Left lobe of liver (tissue), 2 donors: ENCODE results near the gene ELOVL3. TPM values are rescaled to one million over a fixed set of nuclear protein-coding genes. Genes with fewer than 3 reads are reported as not detected.
A peak's percentile ranks its signal among the peaks of the same experiment; 100 is the strongest.

Experiments
- ATAC-seq: fragments of 200-7000 bp; cut with Tn5 transposase; one replicate; pipeline ENCODE4 v1.9.1; 2020; ENCODE audit warnings: mild to moderate bottlenecking, moderate library complexity
- DNase-seq: peaks from one replicate; pipeline ENCODE4 v3.0.0-alpha.2; 2020; ENCODE audit warnings: low spot score
- total RNA-seq: library from RNA; stranded (reverse); gene quantifications from one replicate; pipeline ENCODE4 v1.2.1, GENCODE V29; 2021
- donor health status: DM: no; HTN: no; CAD: no; lungs with moderate emphysema.
- donor health status: DM: no; HTN: yes; CAD: no.

The ELOVL3 gene
- total RNA-seq, 1 donor from 2014 or later: not detected

DNA sequence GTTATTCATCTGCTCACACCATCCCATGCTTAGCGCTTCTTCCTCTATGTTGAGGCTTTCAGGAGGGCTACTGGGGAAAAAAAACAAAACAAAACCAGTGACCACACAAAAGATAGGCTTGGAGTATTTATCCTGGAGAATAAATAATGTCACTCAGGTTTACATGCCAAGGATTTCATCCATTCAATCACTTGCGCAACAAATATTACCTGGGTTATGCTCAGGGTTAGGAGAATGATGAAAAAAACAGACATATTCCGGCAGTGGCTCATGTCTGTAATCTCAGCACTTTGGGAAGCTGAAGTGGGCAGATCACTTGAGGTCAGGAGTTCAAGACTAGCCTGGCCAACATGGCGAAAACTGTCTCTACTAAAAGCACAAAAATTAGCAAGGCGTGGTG, 3.3 kb upstream of the ELOVL3 start:
- ATAC-seq (no peak), DNase-seq (no peak)

DNA sequence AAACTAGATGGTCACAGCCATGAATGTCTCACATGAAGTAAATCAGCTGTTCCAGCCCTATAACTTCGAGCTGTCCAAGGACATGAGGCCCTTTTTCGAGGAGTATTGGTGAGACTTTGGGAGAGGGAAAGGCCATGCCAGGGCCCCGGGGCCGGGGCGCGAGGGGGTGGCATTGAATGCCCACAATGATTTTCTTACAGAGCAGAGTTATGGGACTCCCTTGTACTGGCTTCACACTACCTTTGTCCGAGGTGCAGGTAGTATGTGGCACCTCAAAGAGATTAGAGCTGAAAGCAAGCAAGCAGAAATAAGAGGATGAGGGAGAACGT, 407 bp downstream of the ELOVL3 start:
- DNase-seq: no peak
- no peak for ATAC-seq

DNA sequence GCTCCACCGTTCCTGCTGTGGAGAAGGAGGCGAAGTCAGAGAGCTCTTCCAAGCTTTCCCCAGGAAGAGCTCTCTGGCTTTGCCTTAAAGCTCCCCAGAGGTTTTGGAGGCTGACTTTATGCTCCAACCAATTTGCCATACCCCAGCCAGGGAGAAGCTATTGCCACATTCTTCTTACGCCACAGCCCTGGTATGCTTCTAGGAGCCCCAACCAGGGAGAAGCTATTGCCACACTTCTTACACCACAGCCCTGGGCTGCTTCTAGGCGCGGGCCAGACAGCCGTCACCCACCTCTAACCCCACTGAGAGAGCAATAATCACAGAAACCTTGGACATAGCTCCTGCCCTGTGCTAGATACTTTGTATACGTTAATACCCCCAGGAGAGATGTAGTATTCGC, 951 bp downstream of the ELOVL3 start:
- ATAC-seq: no peak
- DNase-seq: no peak

DNA sequence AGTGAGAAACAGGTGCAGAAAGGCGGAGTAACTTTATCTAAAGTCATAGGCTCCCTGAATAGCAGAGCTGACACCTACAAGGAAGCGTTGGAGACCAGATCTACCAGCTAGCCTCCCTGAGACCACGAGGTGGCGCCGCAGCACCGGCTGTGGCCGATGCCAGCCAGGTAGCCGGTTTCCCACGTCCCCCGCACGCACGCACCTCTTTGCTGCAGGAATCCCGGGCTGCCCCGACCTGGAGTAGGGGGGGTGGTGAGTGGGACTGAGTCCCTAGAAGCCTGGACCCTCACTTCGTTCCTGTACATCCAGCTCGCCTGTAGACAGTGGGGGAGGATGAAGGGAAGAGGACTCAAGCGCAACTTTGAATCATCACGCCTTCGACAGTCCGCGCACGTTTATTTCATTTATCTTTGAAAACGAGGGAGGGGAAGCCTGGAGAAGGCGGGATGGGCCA, 3.7 kb downstream of the ELOVL3 start:
- peak; percentile 81 for ATAC-seq
- peak; percentile 85 for DNase-seq

DNA sequence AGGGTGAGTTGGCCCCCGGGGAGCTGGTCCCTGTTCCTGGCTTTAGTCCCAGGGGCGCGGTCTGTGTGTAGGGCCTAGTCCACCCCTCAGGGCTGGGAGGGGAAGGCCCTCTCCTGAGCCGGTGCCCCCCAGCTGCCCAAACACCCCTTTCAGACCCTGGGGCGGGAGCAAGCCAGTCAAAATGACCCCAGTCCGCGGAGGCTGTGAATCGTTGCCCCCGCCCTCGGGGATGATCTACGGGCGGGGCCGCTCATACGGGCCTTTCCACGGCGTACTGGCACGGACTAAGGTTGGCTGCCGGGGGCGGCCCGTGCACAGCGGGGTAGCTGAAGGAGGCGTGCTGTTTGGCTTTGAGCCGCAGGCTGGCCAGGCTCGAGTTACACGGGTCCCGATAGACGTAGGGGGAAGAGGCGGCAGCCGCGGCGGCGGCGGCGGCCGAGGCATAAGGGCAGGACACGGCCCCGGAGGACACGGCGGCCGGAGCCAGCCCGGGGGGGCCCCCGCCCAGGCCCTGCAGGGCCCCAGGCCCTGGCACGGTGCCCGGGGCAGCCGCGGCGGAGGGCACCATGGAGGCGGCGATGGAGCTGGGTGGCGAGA, 4.3 kb downstream of the ELOVL3 start:
- no peak for DNase-seq
- ATAC-seq: peak; percentile 15

DNA sequence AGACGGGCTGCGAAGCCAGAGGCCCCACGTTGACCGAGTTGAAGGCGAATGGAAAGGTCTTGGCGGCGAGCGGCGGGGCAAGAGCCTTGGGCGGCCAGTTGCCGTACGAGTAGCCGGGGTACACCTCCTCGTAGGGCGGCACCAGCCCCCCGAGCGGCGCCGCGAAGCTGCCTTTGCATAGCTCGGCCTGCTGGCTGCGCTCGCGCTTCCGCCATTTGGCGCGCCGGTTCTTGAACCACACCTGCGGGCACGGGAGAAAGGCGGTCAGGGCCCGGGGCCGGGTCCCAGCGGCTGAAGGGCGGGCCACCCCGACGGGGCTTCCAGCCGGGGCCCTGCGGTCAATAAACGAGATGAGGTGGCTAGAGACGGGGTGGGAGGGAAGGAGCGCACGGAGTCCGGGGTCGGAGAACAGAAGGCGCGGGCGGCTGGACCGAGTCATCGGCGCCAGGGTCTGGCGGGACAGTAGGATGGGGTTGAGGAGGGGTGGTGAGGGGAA, 4.8 kb downstream of the ELOVL3 start:
- no peak for ATAC-seq
- no peak for DNase-seq

DNA sequence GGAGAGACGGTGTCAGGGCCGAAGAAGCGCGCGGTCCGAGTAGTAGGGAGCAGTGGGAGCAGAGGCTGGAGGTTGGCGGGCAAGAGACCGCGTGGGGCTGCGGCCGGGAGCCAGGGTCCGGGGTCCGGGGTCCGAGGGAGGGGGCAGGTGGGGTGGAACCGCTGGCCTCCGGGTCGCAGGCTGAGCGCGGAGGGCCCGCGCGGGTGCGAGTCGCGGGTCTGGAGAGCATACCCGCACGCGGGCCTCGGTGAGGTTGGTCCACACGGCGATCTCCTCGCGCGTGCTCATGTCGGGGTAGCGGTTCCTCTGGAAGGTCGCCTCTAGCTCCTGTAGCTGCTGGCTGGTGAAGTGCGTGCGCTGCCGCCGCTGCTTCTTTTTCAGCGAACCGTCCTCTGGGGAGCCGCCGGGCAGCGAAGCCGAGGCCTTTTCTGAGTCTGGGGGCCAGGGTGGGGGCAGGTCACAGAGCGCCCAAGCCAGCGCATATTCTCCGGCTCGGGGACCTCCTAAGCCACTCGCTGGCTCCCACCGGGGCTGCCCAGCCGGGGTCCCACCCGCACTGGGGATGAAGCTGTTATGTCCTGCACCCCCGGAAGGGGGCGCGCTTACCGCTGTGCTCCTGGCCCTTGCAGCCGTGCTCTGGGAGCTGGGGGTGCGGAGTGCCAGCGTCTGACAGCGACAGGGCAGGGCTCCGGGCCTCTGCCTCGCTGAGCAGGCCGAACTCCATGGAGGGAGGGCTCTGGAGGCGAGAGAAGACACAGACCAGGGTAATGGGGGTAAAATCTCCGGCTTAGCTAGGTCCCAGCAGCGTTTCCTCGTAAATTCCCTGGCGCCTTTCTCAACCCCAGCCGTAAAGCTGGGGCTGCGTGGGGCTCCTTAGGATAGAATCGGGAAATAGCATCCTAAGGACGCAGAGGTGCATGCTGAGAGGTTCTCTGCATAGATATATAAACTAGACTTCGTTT, 5.5 kb downstream of the ELOVL3 start:
- ATAC-seq (peak; percentile 87), DNase-seq (peak; percentile 69)

DNA sequence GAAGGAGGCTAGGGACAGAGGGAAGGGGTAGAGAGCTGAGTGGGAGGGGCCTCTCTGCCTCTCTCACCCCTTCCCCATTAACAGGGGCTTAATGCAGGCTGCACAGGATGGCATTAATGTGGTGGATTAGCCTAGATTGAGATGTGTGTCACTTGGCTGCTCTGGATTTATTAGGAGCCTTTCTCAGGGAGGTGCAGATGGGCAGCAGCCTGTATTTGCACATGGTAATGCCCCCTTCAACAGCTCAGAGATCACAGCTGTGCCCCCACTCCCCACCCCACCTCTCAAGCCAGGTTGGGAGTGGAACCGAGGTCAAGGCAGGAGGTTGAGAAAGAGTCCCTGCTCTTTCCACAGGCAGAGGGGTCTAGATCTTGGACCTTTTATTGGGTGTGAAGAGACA, 7.9 kb downstream of the ELOVL3 start:
- ATAC-seq (no peak), DNase-seq (no peak)

DNA sequence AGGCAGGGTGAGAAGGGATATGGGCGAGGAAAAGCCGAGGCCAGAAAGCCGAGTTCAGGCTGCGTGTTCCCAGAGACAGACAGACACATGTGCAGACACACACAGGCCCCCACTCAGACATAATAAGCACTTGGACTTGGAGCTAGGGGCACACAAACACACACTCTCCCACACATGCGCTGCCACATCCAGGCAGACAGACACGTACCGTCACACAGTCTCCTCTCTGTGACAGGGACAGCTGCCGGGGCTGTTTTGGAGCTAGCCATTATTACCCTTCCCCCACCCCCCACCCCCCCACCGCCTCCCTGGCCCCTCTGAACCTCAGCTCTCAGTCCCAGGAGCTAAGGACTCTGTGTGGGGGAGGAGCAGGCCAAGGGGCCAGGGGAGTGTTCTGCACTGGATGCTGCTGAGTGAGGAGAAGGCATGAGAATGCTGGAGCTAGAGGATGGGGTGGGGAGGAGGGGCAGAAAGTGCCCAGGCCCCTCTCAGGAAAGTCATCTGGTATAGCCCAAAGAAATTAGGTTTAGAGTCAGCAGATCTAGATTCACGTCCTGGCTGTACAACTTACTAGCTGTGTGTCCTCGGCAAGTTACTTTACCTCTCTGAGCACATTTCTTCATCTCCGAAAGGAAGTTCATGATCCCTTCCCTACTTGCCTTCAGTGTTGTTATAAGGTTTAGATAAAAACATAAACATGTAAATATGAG, 8.9 kb downstream of the ELOVL3 start:
- ATAC-seq: no peak
- DNase-seq: no peak

DNA sequence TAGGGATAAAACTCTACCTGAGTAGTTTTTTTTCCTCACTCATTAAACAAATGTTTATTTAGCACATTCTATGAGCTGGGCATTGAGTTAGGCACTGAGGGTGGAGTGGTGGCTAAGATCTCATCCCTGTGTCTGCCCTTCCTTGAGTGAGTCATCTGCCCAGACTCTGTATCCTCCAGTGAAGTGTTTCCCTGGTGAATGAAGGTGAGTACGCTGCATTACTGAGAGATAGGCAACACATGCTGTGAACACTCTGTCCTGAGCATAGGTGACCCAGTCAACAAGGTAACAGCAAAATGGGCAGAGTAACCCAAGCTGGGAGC, 9.5 kb downstream of the ELOVL3 start:
- no peak for ATAC-seq
- no peak for DNase-seq

DNA sequence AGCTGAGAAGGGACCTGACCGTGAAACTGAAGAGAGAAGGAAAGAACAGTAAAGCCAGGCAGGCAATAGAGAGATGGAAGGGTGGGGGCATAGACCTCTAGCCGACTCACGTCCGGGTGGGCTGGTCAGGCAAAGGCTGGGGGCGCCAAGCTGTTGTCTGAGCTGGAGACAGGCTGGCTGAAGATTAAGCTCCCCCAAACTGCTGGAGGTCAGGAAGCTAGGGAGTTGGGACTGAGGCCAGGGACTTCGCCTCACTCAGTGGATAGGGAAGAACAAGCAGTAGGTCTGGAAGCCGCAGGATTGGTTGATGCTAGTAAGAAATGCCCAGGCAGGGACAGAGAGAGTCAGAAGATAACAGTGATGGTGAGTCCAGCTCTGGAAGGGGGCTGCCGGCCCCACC, 9.9 kb downstream of the ELOVL3 start:
- ATAC-seq (no peak), DNase-seq (no peak)

DNA sequence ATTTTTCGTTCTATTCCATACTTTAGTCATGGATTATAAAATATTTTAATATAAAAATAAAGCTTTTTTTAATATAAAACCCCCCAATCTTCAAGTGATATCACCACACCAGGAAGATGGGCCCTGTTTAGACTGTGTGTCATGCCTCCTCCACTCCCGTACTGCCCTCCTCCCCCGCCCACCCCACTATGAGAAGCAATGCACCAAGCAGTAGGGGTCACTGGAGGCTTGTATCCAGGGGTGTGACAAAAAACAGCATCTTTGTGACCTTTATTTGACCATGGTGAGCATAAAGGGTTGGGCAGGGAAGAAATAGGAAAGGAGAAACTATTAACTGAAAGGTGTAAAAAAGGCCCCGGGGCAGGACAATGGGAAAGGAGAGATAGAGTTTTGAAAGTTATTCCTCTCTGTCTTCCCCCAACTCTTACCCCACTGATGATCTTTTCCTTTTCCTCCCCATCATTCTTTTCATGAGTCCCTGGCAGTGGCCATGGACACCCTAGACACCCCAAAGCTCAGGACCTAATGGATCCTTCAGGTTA, 11.7 kb downstream of the ELOVL3 start:
- DNase-seq: no peak
- ATAC-seq: no peak

DNA sequence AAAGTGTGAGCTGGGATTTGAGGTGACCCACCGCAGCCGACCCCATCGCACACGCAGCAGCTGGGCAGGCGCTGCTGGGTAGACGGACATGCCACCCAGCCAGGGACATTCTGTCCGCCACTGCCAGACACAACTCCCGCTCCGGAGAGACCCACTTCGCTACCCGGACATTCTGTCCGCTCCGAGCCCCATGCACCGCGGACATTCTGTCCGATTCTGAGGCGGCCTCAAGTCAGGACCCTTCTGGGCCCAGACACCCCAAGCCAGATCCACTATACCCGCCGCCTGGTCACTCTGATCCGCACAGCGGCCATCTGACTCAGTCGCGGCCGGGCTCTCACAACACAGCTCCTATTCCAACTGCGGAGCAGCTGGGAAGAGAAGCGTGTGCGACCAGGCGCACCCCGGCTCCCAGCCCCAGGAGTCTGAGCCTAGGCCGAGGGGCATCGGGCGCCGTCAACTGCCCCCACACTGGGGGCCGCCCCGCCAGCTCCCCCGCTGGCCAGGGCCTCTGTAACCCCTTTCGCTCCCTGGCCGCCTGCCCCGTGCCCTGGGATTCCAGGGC, 14.4 kb downstream of the ELOVL3 start:
- ATAC-seq (no peak), DNase-seq (no peak)

DNA sequence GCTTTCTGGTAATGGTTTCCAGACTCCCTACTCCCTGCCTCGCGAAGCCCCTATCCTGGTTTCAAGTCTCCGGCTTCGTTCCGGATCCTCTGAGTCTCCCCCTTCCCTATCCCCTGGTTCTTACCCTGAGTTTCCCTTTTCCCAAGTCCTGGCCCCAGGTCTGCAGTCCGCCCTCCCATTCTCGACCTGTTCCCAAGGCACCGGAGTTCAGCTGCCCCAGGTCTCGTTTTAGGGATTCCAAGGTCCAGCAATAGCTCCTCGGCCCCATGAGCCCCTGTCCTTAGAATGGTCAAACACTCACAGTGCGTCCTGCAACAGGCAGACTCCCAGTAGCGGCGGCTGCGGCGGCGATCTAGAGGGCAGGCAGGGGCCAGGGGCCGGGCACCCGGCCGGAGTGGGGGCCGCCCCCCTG, 14.9 kb downstream of the ELOVL3 start:
- no peak for DNase-seq
- ATAC-seq: no peak

DNA sequence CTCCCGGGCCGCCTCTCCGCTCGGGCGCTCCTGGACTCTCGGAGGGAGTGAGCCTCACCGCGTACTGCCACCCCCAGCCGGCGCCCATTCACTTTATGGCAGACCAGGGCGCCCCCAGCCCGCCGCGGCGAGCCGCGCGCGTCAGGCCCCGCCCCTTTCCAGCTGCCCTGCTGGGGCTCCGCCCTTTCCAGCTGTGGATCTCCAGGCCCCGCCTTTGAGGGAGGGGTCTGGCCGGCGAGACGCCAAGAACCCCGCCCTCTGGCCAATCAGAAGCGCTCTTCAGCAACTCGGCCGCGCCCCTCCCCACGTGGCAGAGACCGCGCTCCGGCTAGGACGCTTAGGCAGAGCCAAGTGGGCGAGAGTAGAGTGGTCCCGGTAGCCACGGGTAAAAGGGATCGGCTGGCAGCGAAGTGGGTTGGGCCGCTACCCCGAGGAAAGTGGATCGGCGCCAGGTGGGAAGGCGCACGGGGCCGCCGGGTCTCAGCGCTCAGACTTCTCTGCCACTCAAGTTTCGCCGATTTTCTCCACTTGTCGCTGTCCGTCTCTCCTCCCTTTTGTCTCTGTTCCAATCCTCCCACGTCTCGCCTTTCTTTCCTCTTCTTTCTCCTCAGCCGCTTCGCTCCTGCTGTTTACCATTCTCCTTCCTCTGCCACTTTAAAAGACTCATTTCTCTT, 15.5 kb downstream of the ELOVL3 start, which contains the start of gene PITX3:
TSS of gene PITX3 (minus strand) at position 69 of the 674 bp plus-strand sequence. CDS start 9,432 bp downstream, outside the sequence.
- ATAC-seq (peak; percentile 62), DNase-seq (peak; percentile 86)

DNA sequence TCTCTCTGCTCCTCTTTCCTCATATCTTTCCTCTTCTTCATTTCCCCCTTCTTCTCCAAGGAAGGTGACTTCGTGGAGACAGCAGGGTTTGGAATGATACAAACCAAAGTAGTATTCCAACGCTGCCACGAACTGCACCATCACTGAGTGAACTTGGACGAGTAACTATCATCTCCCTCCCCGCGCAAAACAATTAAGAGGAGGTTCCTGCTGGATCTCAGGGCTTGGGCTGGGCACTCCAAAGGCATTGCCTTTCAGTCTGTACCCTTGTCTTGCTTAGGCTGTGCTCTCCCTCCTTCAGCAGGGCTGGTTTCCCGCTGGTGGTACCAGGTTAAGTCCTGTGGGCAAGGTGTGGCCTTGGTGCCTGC, 16.0 kb downstream of the ELOVL3 start:
- DNase-seq (no peak), ATAC-seq (no peak)

DNA sequence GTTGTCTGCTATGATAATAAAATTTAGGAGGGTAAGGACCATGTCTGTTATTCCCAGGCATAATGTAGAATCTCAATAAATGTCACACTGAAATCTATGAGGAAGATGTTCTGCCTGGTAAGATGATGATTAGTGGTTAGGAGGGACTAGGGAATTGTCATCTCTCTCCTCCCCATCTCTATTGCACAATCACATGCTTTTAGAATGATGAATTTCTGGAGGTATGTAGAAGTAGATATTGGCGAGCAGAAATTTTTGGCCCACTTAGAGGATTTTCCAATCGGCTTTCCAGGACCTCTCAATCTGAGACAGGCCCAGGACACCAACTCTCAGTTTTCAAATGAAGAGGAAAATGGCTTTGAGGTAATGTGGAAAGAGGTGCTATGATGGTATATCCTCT, 17.2 kb downstream of the ELOVL3 start:
- DNase-seq (no peak), ATAC-seq (no peak)

DNA sequence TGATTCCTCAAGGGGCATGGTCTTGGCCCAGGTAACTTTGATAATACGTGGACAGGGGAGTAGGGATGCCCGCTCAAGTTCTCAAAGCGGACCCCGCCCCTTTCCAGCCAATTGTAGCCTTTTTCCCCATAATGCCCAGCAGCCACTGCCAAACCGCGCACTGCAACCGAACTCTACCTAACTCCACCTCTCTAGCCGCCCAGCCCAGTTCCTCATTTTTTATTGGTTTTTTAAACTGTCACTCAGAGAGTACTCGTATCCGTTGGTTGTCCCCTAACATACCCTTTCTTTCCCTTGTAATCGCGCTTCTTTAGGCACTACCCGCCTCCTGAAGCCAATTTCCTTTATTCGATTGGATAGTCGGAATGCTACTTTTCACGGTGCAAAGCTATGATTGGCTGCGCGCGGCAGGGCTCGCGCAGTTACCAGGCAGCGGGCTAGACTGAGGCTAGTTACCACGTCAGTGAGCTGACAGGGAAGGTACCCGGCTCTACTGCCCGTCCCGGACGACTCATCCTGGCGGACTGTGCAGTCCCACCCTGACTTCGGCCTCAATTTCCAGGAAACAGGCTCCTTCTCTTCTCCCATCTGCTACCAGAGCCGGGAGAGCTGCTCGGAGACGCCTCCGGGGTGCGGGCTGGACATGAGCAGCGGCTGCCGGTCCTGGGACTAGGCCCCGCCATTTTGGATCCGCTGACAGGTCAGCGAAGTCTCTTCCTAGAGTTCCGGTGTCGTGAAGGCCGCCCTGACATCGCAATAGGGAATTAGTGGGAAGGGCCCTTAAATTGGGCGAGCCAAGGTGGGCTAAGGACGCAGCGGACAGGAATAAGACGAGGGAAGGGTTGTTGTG, 19.2 kb downstream of the ELOVL3 start, which contains the start of gene GBF1:
TSS of gene GBF1 (plus strand) at position 451 of the 850 bp plus-strand sequence. CDS start 13,407 bp downstream, outside the sequence.
- ATAC-seq: peak; percentile 89
- peak; percentile 95 for DNase-seq

DNA sequence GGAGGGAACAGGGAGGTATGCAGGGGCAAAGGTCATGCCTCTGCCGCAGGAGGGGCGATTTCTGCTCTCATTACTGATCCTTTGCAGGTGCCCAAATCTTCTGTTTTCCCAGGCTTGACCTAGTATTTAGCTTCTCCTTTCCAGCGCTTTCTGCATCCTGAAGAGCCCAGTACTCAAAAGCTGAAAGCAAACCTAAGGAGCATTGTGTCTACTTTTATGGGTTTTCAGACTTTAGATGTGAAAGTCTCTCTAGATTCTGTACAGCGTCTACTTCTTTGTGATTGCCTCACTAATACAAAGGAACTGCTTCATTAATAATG, 19.8 kb downstream of the ELOVL3 start:
- ATAC-seq (peak; percentile 31), DNase-seq (no peak)

DNA sequence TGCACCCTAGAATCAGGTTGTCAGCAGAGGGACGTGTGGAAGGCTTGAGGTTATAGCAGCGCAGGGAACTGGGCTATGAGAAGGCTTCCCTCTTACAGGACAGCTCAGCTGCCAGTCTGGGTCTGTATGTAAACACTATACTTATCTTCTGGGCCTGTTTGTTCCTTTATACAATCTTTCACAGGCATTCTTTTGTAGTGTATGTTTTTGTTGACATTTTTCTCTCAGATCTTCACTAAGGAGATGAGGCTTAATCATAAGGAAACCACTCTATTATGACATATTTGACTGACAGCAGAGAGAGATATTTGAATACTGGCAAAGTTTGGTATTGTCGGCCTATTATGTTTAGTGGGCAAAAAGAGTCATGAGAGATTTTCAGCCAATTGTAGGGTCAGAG, 20.2 kb downstream of the ELOVL3 start:
- ATAC-seq: no peak
- DNase-seq: no peak
